ENCODE results near the gene CFHR5. TPM values are rescaled to one million over a fixed set of nuclear protein-coding genes. Genes with fewer than 3 reads are reported as not detected.

Gene CFHR5
- total RNA-seq, 1 experiment from 2014 or later = not detected

- TF ChIP-seq, protein P1, sequence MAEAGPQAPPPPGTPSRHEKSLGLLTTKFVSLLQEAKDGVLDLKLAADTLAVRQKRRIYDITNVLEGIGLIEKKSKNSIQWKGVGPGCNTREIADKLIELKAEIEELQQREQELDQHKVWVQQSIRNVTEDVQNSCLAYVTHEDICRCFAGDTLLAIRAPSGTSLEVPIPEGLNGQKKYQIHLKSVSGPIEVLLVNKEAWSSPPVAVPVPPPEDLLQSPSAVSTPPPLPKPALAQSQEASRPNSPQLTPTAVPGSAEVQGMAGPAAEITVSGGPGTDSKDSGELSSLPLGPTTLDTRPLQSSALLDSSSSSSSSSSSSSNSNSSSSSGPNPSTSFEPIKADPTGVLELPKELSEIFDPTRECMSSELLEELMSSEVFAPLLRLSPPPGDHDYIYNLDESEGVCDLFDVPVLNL (CRISPR knock-in tag; IDR thresholded peaks at IDR 0.05; ENCODE audit: borderline replicate concordance, low read depth) = no peak
- no peak for TF ChIP-seq CBFB (CRISPR knock-in tag; IDR thresholded peaks at IDR 0.05; ENCODE audit: low read depth)
- TF ChIP-seq ZNF263 (CRISPR knock-in tag; IDR thresholded peaks at IDR 0.05; ENCODE audit: low read depth) = no peak
- TF ChIP-seq ZNF232 (CRISPR knock-in tag; IDR thresholded peaks at IDR 0.05) = no peak
- no peak for TF ChIP-seq CDX4 (CRISPR knock-in tag; IDR thresholded peaks at IDR 0.05; ENCODE audit: borderline replicate concordance)
- no peak for TF ChIP-seq CREM (CRISPR knock-in tag; IDR thresholded peaks at IDR 0.05)
- TF ChIP-seq, protein P2, sequence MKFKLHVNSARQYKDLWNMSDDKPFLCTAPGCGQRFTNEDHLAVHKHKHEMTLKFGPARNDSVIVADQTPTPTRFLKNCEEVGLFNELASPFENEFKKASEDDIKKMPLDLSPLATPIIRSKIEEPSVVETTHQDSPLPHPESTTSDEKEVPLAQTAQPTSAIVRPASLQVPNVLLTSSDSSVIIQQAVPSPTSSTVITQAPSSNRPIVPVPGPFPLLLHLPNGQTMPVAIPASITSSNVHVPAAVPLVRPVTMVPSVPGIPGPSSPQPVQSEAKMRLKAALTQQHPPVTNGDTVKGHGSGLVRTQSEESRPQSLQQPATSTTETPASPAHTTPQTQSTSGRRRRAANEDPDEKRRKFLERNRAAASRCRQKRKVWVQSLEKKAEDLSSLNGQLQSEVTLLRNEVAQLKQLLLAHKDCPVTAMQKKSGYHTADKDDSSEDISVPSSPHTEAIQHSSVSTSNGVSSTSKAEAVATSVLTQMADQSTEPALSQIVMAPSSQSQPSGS (CRISPR knock-in tag; IDR thresholded peaks at IDR 0.05; ENCODE audit: borderline replicate concordance, low read depth) = no peak
- TF ChIP-seq ZSCAN18 (CRISPR knock-in tag; IDR thresholded peaks at IDR 0.05) = no peak
- TF ChIP-seq, protein P3, sequence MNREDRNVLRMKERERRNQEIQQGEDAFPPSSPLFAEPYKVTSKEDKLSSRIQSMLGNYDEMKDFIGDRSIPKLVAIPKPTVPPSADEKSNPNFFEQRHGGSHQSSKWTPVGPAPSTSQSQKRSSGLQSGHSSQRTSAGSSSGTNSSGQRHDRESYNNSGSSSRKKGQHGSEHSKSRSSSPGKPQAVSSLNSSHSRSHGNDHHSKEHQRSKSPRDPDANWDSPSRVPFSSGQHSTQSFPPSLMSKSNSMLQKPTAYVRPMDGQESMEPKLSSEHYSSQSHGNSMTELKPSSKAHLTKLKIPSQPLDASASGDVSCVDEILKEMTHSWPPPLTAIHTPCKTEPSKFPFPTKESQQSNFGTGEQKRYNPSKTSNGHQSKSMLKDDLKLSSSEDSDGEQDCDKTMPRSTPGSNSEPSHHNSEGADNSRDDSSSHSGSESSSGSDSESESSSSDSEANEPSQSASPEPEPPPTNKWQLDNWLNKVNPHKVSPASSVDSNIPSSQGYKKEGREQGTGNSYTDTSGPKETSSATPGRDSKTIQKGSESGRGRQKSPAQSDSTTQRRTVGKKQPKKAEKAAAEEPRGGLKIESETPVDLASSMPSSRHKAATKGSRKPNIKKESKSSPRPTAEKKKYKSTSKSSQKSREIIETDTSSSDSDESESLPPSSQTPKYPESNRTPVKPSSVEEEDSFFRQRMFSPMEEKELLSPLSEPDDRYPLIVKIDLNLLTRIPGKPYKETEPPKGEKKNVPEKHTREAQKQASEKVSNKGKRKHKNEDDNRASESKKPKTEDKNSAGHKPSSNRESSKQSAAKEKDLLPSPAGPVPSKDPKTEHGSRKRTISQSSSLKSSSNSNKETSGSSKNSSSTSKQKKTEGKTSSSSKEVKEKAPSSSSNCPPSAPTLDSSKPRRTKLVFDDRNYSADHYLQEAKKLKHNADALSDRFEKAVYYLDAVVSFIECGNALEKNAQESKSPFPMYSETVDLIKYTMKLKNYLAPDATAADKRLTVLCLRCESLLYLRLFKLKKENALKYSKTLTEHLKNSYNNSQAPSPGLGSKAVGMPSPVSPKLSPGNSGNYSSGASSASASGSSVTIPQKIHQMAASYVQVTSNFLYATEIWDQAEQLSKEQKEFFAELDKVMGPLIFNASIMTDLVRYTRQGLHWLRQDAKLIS (CRISPR knock-in tag; IDR thresholded peaks at IDR 0.05; ENCODE audit: borderline replicate concordance) = no peak
- no peak for TF ChIP-seq HMGA2 (CRISPR knock-in tag; IDR thresholded peaks at IDR 0.05)
- TF ChIP-seq, protein P4, sequence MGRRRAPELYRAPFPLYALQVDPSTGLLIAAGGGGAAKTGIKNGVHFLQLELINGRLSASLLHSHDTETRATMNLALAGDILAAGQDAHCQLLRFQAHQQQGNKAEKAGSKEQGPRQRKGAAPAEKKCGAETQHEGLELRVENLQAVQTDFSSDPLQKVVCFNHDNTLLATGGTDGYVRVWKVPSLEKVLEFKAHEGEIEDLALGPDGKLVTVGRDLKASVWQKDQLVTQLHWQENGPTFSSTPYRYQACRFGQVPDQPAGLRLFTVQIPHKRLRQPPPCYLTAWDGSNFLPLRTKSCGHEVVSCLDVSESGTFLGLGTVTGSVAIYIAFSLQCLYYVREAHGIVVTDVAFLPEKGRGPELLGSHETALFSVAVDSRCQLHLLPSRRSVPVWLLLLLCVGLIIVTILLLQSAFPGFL (CRISPR knock-in tag; IDR thresholded peaks at IDR 0.05; ENCODE audit: borderline replicate concordance) = no peak
- no peak for TF ChIP-seq CREB1 (CRISPR knock-in tag; IDR thresholded peaks at IDR 0.05)
- no peak for TF ChIP-seq FOXJ3 (CRISPR knock-in tag; IDR thresholded peaks at IDR 0.05; ENCODE audit: borderline replicate concordance)
- TF ChIP-seq AR (CRISPR knock-in tag; IDR thresholded peaks at IDR 0.05) = no peak
- no peak for TF ChIP-seq KAT7 (CRISPR knock-in tag; IDR thresholded peaks at IDR 0.05; ENCODE audit: borderline replicate concordance)
Measured at GRCh38 chr1:197003132-197003531, 25.8 kb downstream of the CFHR5 start (continued).

Data from WTC11 (cell line).